SU-DHL-6 (cell line): ENCODE data around the gene MRPL51.

ENCODE experiments used
- CTCF ChIP-seq: fragments of 200-600 bp; sonication (generic); IDR thresholded peaks from one replicate; pipeline ENCODE4 v1.5.1; 2017; ENCODE audit warnings: antibody characterized with exemption, mild to moderate bottlenecking, low read length, moderate library complexity; ENCODE audit not compliant: insufficient read depth, poor library complexity, severe bottlenecking
- EZH2phosphoT487 ChIP-seq: fragments of 200-600 bp; sonication (generic), shearing (Covaris generic); conservative IDR thresholded peaks from 2 replicates; pipeline ENCODE4 v1.6.1; 2018; ENCODE audit warnings: mild to moderate bottlenecking, antibody characterized with exemption, low read length, moderate library complexity, mixed read lengths

- TF ChIP-seq CTCF (no peak), EZH2phosphoT487 (no peak)
Observed at GRCh38 chr12:6494258-6494743, 1.2 kb upstream of the MRPL51 start.
